HG03520 (cell line): Measurements from ENCODE around the gene FAM227A.

Experiments
- ATAC-seq: cut with Tn5 transposase; IDR thresholded peaks from one replicate; pipeline ENCODE4 v1.9.1; 2021; ENCODE audit warnings: mild to moderate bottlenecking, moderate library complexity; ENCODE audit not compliant: unreplicated experiment

Gene FAM227A

DNA sequence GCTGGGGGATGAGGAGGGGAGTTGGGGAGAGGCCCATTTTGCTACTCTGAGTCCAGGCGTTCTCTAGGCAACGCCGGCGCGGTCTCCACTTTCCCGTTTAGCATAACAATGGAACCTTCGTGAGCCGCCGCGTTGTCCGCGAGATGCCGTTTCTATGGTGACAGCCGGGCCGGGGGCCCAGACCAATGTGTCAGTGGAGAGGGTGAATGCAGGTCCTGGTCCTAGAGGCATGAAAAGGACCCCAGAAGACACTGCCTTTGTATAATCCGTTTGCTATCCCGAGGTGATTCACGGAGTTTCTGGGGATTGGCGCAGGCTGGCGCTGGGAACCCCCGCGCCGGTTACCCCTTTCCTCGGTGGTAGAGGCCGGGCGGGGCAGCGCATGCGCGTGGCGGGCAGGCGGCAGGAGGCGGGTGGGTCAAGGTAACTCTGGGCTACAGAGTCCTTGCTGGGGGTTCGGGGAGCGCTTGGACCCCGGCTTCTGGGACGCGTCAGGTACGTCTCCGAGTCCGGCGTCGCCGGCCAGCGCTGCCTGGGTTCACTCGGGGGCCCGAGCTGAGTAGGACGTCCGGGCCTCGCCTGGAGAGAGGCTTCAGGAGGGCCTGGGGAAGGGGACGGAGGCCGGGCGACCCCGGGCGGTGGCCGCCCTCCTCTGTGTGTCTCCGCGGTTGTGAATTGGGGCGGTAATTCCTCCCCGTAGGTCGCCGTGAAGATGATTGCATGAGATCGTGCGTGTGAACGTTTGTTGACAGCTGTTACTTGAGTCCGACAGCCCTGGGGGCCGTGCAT is at the start of gene FAM227A, which contains the start of gene CBY1:
Gene FAM227A, minus strand, starts transcription at position 137 of the 789 bp plus-strand sequence. CDS start 6,224 bp downstream, outside the sequence.
Gene CBY1, plus strand, starts transcription at position 383 of the 789 bp plus-strand sequence. CDS start 11,417 bp downstream, outside the sequence.
- peak; percentile 58 for ATAC-seq

DNA sequence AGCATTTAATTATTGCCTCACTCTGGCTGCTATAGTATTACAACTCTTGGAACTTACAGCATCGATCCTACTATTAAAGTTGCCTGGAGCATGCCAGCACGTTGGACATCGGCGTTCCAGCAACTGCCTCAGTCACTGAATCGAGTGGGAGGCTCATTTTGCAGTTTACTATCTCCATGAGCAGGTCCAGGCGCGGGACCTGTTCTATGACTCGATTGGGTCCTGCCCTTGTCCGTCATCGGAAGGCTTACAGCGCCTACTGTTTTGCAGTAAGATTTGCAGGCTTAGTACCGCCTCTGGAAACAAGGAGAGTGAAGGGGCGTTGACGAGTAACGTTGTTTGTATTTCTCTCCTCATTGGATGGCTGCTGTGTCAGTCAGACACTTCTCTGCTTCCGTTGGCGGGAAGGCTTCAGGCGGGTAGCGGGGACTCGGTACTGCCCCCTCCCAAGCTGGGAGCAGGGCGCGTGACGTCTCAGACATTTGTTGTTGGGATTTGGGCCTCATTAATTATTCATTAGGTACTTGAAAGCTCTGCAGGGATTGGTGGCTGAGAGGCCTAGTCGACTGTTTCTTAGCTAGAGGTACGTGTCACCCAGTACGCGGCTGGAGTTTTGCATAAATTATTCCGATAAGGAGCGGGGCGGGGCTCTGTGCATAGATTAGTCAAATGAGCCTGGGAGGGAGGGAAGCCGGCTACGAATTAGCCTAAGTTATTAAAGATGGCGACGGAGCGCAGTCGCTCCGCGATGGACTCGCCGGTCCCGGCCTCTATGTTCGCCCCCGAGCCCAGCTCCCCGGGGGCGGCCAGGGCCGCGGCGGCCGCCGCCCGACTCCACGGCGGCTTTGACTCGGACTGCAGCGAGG is 49.3 kb upstream of the FAM227A start, which contains the start of gene GTPBP1:
Gene GTPBP1, plus strand, starts transcription at position 710 of the 866 bp plus-strand sequence. Its CDS starts 12 bp downstream, at position 722.
- ATAC-seq, result peak; percentile 61

DNA sequence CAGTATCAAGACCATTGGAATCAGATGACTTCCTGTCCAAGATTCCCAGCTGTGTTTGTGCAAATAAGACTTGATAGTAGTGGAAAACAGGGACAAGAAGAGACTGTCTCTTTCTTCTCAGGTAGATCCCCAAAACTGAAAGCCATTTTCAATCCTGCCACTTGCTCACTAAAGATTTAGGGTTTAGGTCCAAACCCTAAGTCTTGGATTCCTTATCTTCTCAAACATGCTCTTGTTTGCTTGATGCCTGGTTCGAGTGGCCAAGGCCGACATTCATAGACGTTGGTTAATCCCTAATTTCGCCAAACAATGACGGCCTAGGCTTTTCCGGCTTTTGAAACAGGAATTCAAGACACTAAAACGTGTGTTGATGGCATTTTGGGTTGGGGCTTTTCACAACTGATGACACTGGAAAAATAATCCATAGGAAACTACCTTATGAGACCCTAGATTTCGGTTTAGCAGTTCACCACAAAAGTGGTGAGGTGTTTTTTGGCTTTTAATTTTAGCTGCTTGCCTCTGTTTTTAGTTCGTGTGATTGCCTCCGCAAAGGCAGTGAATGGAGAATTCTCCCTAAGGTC is 48.6 kb upstream of the FAM227A start:
- ATAC-seq, result no peak

DNA sequence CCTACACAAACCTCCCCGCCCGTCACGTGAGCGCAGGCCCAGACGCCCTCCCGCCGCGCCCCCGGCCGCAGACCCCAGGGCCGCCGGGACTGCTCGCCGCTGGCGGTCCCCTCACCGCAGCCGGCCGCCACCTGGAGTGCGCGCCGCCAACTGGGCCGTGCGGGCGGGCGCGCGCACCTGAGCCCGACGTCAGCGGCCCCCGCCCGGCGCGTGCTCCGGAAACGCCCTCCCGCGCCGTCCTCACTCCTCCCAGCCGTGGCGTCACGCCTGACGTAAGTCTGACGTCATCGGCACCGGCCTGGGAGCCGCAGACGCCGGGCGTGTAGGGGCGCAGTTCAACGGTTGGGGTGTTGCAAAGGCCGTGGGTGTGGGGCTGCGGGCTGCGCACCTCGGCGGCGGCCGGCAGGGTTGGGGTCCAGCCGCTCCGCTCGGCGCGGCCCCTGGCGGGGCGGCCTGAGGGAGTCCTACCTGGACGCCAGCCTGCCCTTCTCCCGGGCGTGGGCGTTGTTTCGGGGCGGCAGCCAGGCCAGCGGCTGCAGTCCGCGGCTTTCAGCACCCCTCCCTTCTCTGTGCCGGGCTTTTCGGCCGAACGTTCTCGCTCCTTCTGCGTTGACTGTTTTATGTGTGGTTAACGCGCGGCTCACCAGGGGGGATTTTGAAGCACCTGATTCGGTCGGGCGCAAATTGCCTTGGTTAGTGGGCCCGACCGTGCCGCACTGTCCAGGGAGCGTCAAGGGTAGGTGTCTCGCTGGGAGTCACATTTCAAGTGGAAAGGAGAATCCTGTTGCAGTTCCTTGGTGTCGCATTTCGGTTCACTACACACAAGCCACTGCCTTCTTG is 44.8 kb upstream of the FAM227A start, which contains the start of gene JOSD1:
Gene JOSD1, minus strand, starts transcription at position 155 of the 840 bp plus-strand sequence. CDS start 956 bp downstream, outside the sequence.
- ATAC-seq, result peak; percentile 35

DNA sequence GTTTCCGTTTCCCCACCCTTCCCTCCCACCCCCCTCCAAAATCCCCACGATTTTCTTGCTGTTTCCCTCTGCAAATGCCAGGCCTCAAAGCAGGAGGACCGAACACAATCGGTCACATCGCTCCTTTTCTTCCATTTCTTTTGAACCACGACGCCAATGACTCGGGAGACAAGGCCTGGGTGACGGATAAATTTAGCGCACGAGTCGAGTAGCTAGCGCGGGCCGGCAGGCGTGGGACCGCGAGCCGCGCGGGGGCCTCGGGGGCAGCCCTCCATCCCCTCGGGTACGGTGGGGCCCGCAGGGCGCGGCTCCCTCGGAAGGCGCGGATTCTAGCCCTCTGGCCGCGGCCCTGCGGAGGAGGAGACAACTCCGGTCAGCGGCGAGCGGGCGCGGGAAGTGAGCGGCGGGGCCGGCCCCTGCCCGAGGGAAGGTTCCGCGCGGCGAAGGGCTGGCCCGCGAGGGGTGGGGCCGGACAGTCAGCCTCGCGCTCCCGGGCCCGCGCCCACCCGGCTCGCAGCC is 44.1 kb upstream of the FAM227A start:
- ATAC-seq, result no peak

DNA sequence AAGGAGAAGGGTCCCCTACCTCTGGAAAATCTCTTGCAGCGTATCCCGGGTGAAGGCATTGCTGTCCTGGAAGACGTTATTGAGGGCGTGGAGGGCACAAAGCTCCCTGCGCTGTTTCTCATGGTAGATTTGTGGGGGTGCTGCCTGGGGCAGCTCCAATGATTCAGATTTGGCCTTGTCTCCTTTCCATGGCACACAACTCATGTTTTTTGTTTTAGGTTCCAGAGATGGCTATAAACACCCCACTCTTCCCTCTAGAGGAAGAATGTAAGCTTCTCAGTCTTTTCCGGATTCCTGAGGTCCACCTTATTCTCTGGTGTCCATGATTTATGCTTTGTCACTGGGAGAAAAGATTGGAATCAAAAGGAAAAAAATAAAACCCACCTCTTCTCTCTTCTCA is 43.6 kb upstream of the FAM227A start:
- ATAC-seq, result no peak

DNA sequence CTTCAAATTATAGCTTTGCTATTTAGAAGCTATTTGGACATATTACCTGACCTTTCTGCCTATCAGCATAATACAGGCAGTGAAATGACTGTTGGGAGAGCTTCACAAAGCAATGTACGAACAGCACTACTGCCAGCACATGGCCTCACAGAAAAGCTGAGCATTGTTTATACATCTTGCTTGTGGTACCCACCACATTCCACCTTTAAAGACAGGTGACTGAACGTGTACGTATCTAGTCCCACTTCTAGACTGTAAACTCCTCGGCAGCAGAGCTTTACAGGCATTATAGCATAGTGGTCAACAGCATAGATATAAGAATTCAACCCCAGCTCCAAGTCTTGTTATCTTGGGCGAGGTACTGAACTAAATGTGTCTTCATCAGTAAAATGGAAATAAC is 43.0 kb upstream of the FAM227A start:
- ATAC-seq, result no peak

DNA sequence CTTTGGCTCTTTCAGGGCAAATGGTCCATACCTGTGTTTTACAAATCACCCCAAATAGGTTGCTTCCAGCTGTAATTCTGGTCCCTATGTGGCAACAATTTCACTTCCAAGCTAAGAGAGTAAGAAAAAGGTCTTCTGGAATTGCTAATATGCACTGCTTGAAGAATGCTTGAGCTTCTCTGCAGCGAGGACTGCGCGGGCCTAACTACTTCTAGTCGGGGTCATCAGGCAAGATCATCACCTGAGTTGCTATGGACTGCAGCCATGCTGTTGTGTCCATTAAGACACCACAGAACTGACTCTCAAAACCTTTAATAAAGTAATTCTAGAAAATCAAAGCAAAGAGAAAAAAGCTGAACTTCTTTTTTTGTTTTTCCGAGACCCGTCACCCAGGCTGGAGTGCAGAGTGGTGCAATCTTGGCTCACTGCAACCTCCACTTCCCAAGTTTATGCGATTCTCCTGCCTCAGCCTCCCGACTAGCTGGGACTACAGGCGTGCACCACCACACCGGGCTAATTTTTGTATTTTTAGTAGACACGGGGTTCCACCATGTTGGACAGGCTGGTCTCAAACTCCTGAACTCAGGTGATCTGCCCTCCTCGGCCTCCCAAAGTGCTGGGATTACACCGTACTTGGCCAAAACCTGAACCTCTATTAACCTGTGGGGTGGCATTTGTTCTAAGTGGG is 42.4 kb upstream of the FAM227A start:
- no peak for ATAC-seq

DNA sequence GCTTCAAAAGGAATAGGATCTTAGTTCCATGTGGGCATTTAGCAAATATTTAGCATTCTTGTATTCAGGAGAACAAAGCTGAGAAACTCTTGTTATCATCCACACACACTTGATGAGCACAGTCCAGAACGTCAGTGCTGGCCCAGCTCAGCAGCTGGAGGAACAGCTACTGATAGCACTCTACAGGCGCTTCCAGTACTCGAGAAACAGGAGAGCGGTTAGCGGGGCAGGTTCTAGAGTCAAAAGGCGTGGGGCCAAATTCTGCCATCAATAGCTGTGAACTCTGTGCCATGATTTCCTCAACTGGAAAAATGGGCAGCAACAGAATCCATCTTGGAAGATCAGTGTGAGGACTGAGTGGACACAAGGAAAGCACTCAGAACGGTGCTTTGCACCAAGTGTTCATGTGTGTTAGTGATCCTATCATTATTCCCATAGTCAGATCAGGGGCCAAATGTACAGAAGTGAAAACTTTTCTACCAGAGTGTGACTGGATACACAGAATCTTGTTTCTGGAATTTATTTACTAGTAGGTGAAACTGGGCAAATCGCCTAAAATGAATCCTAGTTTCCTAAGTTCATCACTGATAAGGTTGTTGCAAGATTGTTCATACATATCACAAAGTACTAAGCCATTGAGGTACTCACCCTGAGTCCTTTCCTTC is 41.4 kb upstream of the FAM227A start:
- no peak for ATAC-seq

DNA sequence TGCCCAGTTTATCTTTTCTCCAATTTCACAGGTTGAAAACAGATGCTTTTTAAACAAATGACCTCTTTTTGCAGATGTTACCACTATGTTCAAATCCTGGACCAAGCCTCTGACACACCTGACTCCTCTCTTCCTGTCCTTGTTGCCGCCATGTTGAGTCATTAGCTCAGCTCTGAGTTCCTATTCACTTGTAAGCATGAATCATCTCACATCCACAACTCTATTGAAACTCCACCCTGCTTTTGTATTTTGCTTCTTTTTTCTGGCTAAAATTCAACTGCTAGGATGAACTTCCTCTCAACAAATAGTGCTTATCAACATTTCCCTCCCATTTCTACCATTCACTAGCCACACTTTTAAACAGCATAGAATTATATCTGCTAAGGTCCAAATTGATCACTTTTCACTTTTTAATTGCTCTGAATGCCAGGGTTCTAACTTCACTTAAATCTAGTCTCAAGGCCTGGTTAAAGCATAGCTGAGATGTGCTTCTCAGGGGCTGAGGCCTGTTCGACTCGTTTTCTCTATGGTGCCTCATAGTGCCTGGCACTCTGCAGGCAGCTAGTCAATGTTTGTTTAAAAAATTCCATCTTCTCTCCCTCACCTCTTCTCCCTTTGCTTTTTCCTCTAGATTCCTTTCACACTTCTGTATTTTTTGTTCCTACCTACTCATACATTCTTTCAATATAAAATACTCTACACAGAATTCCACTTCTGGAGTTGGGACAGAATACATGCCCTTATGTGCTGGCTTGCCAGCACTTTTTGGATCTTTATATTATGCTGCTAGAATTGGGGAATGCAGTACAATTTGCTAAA is 40.6 kb upstream of the FAM227A start:
- ATAC-seq, result no peak

DNA sequence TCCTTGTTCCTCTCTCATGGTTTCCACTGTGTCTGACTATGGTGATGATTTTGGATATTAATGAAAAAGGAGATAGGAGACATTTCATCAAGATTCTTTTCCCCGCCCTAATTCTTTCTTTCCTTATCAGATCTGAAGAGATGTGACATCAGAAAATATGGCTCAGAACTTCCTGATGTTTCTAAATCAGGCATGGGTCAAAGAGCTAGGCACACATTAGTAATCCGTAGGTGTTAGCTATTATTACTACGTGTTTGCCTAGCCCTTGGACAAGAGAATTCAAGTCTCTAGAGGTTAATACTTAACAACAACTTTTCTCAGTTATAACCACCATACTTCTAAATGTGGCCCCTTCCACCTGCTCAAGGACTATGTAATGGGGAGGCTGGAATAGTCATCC is 38.7 kb upstream of the FAM227A start:
- ATAC-seq, result no peak

DNA sequence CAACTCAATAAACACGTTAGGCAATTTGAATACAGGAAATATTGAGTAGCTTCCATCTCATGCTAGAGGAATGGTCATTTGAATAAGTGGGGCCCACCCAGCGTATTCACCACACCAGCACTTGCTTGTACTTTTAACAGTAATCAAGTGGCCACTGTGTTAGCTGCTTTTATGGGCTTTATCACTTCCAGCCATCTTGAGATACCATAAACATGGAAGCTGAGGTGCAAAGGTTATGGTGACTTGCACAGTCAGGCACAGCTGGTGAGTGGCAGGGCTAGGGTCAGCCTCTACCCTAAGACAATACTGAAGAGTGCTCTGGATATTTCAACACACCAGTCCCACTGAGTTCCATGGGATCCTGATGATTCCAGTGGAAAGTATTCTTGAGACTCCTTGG is 37.9 kb upstream of the FAM227A start:
- no peak for ATAC-seq

DNA sequence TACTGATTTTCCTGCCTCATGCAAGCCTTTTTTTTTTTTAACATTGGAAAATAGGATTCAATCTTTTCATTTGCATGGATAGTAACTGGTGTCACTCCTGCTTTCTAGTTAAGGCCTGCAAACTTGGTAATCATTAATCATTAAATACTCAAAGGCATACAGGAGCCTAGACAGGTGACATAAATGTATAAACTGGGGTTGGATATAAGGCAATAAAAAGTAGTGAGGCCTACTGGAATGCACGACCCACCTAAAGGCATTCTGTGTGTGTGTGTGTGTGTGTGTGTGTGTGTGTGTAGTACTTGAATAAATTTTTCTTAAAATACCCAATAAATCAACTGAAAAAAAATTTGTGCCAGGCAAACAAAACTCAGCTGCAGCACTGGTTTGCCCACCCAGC is 33.5 kb upstream of the FAM227A start:
- no peak for ATAC-seq

DNA sequence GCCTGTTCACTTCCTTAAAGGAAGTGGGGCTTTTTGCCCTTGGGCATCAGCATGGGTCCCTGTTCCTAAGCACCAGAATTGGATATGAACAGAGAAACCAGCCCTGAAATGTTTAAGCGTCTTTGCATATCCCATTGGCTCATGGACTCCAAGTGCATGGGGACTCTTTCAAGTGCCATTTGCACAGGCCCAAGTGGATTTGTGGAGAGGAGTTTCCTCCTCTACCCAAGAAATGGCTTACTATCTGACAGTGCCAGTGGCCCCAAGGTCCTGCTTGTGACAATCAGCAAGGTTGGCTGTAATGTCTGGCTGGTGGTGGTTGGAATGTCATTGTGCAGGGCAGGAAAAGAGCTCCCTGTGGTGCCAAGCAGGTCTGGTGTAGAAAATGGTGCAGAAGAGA is 29.6 kb upstream of the FAM227A start:
- no peak for ATAC-seq

DNA sequence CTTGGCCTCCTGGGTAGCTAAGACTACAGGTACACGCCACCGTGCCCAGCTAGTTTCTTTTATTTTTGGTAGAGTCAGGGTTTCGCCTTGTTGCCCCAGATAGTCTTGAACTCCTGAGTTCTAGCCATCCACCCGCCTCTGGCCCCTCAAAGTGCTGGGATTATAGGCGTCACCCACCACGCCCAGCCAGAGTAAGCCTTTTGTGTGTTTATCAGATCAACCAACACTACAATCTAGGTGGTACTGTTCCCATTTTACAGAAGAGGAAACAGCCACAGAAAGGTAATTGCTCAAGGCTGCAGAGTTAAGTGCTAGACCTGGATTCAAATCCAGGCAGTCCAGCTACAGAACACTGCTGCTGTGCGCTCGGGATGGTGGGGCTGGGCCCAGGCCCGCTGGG is 28.7 kb upstream of the FAM227A start:
- no peak for ATAC-seq

DNA sequence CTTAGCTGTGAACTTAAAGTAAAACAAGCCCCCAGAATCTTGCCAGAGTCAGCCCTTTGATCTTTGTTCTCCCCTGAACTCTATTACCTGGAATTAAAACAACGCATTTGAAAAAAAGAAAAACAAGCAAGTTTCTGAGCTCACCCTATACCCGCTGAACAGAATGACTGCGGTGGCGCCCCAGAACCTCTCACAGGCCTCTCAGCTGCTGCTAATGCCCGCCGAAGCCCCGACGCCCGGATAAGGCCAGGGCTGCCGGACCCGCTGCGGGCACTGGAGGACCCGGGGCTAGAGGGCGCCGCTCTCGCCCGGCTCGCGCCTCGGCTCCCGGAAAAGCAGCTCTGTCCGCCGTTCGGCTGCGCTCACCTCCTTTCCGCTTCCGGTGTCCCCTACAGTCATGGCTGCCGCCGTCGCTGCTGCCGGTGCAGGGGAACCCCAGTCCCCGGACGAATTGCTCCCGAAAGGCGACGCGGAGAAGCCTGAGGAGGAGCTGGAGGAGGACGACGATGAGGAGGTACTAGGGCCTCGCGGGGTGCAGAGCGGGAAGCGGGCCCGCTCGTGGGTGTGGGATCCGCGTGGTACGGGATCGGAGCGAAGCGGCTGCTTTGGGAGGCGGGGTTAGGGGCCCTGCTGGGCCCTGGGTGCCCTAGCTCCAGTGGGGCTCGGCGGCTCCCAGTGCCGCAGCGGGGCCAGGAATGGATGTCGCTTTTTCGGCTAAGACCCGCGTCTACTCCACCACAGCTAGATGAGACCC is 25.6 kb upstream of the FAM227A start, which contains the start of gene TOMM22:
Gene TOMM22, plus strand, starts transcription at position 376 of the 754 bp plus-strand sequence. Its CDS starts 22 bp downstream, at position 398.
- ATAC-seq, result peak; percentile 83

DNA sequence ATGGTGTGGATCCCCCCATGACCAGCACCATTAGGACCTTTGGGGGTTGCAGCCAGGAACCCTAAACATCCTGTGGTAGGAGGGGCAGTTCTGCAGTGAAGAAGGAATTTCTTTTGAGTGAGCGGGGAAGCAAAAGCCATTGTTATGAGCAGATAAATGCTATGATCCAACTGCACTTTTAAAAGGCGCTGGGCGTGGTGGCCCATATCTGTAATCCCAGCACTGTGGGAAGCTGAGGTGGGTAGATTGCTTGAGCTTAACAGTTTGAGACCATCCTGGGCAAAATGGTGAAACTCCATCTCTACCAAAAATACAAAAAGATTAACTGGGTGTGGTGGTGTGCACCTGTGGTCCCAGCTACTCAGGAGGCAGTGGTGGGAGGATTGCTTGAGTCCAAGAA is 19.6 kb upstream of the FAM227A start:
- no peak for ATAC-seq
